ENCODE measurements around the gene ABCC10.
"Not testable (repeated sequence)": the region's sequence is repeated elsewhere in the genome, so short reads cannot be mapped to it uniquely, and the experiment has no call there.

ABCC10 gene

GRCh38 chr6:43494766-43495165 lies 67.4 kb downstream of the ABCC10 start:
- DNase-seq (ENCODE audit: low read depth in 4 of 4, low spot score in 1 of 4): no peak

GRCh38 chr6:43495409-43495941 lies 68.1 kb downstream of the ABCC10 start:
- DNase-seq (ENCODE audit: low read depth in 4 of 4, low spot score in 1 of 4): no peak

GRCh38 chr6:43496370-43497128 lies 69.2 kb downstream of the ABCC10 start:
- no peak for DNase-seq (ENCODE audit: low read depth in 4 of 4, low spot score in 1 of 4)

- no peak for DNase-seq (ENCODE audit: low read depth in 4 of 4, low spot score in 1 of 4)
Measured at GRCh38 chr6:43497129-43497396, 69.7 kb downstream of the ABCC10 start.

GRCh38 chr6:43497689-43498088 lies 70.3 kb downstream of the ABCC10 start:
- DNase-seq (ENCODE audit: low read depth in 4 of 4, low spot score in 1 of 4): no peak

- not testable (repeated sequence) for DNase-seq (ENCODE audit: low read depth in 4 of 4, low spot score in 1 of 4)
Measured at GRCh38 chr6:43498291-43498690, 71.0 kb downstream of the ABCC10 start.

- no peak for DNase-seq (ENCODE audit: low read depth in 4 of 4, low spot score in 1 of 4)
Measured at GRCh38 chr6:43499028-43499815, 71.9 kb downstream of the ABCC10 start.
